A549 (cell line): ENCODE measurements around the gene PIK3R1.

Experiments used
- CHD2 ChIP-seq: fragments of 150-350 bp; IDR thresholded peaks from 2 replicates; pipeline ENCODE4 v1.6.1; 2014; ENCODE audit warnings: low read length; ENCODE audit not compliant: partially characterized antibody
- EP300 ChIP-seq, 2 experiments: fragments of >200 bp; sonication (Bioruptor Twin); formaldehyde crosslinking; IDR thresholded peaks; 2 replicates in 1 of 2; 3 replicates in 1 of 2; pipeline ENCODE4 v1.6.1; 2016 to 2017
- NR3C1 ChIP-seq: fragments of >200 bp; sonication (Bioruptor Twin); formaldehyde crosslinking; IDR thresholded peaks from 3 replicates; pipeline ENCODE4 v1.6.1; 2017
- POLR2A ChIP-seq: IDR thresholded peaks from 2 replicates; pipeline ENCODE4 v1.6.1; 2012; ENCODE audit warnings: mild to moderate bottlenecking, low read length
- SREBF2 ChIP-seq: fragments of 450-650 bp; IDR thresholded peaks from 2 replicates; pipeline ENCODE4 v1.6.1; 2014; ENCODE audit warnings: mild to moderate bottlenecking, moderate library complexity
- TF ChIP-seq, protein P1 (sequence below): fragments of >200 bp; sonication (Bioruptor Twin); formaldehyde crosslinking; IDR thresholded peaks from 3 replicates; pipeline ENCODE4 v1.5.1; 2016

DNA sequence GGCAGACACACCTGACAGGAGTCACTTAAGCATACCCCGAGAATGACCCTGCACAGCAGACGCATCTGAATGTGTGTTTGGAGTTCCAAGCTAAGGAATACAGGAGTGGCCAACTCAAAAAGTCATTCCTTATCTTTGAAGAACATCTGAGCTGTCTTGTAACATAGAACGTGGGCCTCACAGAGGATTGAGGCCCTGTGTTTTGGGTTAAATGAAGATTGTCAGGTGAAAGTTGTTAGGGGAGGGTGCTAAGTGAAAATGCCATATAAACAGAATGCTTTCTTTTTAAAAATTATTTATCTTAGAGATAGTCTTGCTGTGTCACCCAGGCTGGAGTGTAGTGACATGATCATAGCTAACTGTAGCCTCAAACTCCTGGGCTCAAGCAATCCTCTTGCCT is 100.9 kb downstream of the PIK3R1 start:
- TF ChIP-seq, protein P1, sequence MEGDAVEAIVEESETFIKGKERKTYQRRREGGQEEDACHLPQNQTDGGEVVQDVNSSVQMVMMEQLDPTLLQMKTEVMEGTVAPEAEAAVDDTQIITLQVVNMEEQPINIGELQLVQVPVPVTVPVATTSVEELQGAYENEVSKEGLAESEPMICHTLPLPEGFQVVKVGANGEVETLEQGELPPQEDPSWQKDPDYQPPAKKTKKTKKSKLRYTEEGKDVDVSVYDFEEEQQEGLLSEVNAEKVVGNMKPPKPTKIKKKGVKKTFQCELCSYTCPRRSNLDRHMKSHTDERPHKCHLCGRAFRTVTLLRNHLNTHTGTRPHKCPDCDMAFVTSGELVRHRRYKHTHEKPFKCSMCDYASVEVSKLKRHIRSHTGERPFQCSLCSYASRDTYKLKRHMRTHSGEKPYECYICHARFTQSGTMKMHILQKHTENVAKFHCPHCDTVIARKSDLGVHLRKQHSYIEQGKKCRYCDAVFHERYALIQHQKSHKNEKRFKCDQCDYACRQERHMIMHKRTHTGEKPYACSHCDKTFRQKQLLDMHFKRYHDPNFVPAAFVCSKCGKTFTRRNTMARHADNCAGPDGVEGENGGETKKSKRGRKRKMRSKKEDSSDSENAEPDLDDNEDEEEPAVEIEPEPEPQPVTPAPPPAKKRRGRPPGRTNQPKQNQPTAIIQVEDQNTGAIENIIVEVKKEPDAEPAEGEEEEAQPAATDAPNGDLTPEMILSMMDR: no peak
- TF ChIP-seq EP300 (IDR thresholded peaks at IDR 0.05) (no peak), CHD2 (no peak), POLR2A (no peak), SREBF2 (no peak), NR3C1 (no peak)
